Epidermal melanocyte (primary cell): ENCODE data around the gene VAMP2.

Experiments used
- DNase-seq: peaks from one replicate; pipeline ENCODE4 v3.0.0; 2011; ENCODE audit warnings: low spot score; ENCODE audit not compliant: insufficient read length

The VAMP2 gene

GRCh38 chr17:8162233-8162996 is at the start of gene VAMP2:
Gene VAMP2, minus strand, starts transcription at chr17:8162948. Its CDS starts 69 bp downstream, at chr17:8162879.
- DNase-seq: no peak

- no peak for DNase-seq
These were observed 48.2 kb upstream of the VAMP2 start for GRCh38 chr17:8210761-8211458.

- DNase-seq: peak; percentile 99
These were observed 47.4 kb upstream of the VAMP2 start, which contains the start of gene AURKB for GRCh38 chr17:8209907-8210760. Gene AURKB, minus strand, starts transcription at chr17:8210575. Its CDS starts 351 bp downstream, at chr17:8210224.

GRCh38 chr17:8206536-8206935 is 43.8 kb upstream of the VAMP2 start:
- no peak for DNase-seq

- DNase-seq: no peak
These were observed 42.2 kb upstream of the VAMP2 start for GRCh38 chr17:8204761-8205555.

- peak; percentile 94 for DNase-seq
These were observed 29.5 kb upstream of the VAMP2 start for GRCh38 chr17:8192070-8192815.

GRCh38 chr17:8190506-8190905 is 27.8 kb upstream of the VAMP2 start:
- no peak for DNase-seq

- DNase-seq: peak; percentile 94
These were observed 27.1 kb upstream of the VAMP2 start, which contains the start of gene BORCS6 for GRCh38 chr17:8189711-8190477. Gene BORCS6, minus strand, starts transcription at chr17:8190180. Its CDS starts 40 bp downstream, at chr17:8190140.

GRCh38 chr17:8189041-8189710 is 26.4 kb upstream of the VAMP2 start:
- no peak for DNase-seq

- no peak for DNase-seq
These were observed 25.6 kb upstream of the VAMP2 start for GRCh38 chr17:8188263-8188839.

- peak; percentile 85 for DNase-seq
These were observed 24.9 kb upstream of the VAMP2 start for GRCh38 chr17:8187517-8188262.

- DNase-seq: peak; percentile 43
These were observed 24.2 kb upstream of the VAMP2 start for GRCh38 chr17:8186787-8187516.

GRCh38 chr17:8186446-8186786 is 23.7 kb upstream of the VAMP2 start:
- DNase-seq: peak; percentile 37

GRCh38 chr17:8185582-8186445 is 23.1 kb upstream of the VAMP2 start:
- peak; percentile 52 for DNase-seq

- DNase-seq: no peak
These were observed 14.4 kb upstream of the VAMP2 start for GRCh38 chr17:8176998-8177731.
